Neuron (in vitro differentiated cells): ENCODE results near the gene APOL3.
A peak's percentile ranks its signal among the peaks of the same experiment; 100 is the strongest.
"Not testable (repeated sequence)": the region's sequence is repeated elsewhere in the genome, so short reads cannot be mapped to it uniquely, and the experiment has no call there.

Source experiments
- H2AFZ ChIP-seq: one replicate; pipeline ENCODE4 v1.6.1; 2013; ENCODE audit warnings: low read depth, mild to moderate bottlenecking, inconsistent platforms, low read length, moderate library complexity
- H3K27me3 ChIP-seq: one replicate; pipeline ENCODE4 v1.6.1; 2013; ENCODE audit warnings: low read length; ENCODE audit not compliant: insufficient read depth
- H3K36me3 ChIP-seq: one replicate; pipeline ENCODE4 v1.6.1; 2013; ENCODE audit warnings: low read length; ENCODE audit not compliant: insufficient read depth
- H3K4me1 ChIP-seq: one replicate; pipeline ENCODE4 v1.6.1; 2013; ENCODE audit warnings: low read length; ENCODE audit not compliant: insufficient read depth
- H3K4me3 ChIP-seq: 2 replicates; pipeline ENCODE4 v1.5.1; 2013; ENCODE audit warnings: mild to moderate bottlenecking, low read length, moderate library complexity
- H3K9me3 ChIP-seq: one replicate; pipeline ENCODE4 v1.6.1; 2013; ENCODE audit warnings: low read length

Gene APOL3

GRCh38 chr22:36134182-36134581, 26.4 kb downstream of the APOL3 start:
- no peaks in the 10 kb centered on the region for H3K4me1 ChIP-seq
- H2AFZ ChIP-seq = no peak overlapping the region
- peaks cover 17% of the 10 kb centered on the region for H3K27me3 ChIP-seq
- no peaks in the 10 kb centered on the region for H3K36me3 ChIP-seq
- H3K9me3 ChIP-seq = no peaks in the 10 kb centered on the region
- no peak overlapping the region for H3K4me3 ChIP-seq

GRCh38 chr22:36131907-36132306, 28.6 kb downstream of the APOL3 start:
- H3K4me3 ChIP-seq = no peak overlapping the region
- no peaks in the 10 kb centered on the region for H3K36me3 ChIP-seq
- H3K9me3 ChIP-seq = no peaks in the 10 kb centered on the region
- H3K4me1 ChIP-seq = no peaks in the 10 kb centered on the region
- peaks cover 17% of the 10 kb centered on the region for H3K27me3 ChIP-seq
- H2AFZ ChIP-seq = no peak overlapping the region

- peaks cover 17% of the 10 kb centered on the region for H3K27me3 ChIP-seq
- no peak overlapping the region for H3K4me3 ChIP-seq
- H3K9me3 ChIP-seq = no peaks in the 10 kb centered on the region
- no peak overlapping the region for H2AFZ ChIP-seq
- no peaks in the 10 kb centered on the region for H3K4me1 ChIP-seq
- H3K36me3 ChIP-seq = no peaks in the 10 kb centered on the region
Measured at GRCh38 chr22:36129486-36130388, 30.8 kb downstream of the APOL3 start.

GRCh38 chr22:36129071-36129470, 31.5 kb downstream of the APOL3 start:
- Histone ChIP-seq H3K4me1 (no peaks in the 10 kb centered on the region), H3K36me3 (no peaks in the 10 kb centered on the region), H3K4me3 (no peak overlapping the region), H2AFZ (no peak overlapping the region), H3K27me3 (peaks cover 16% of the 10 kb centered on the region), H3K9me3 (no peaks in the 10 kb centered on the region)

- Histone ChIP-seq H2AFZ (no peak overlapping the region), H3K27me3 (peaks cover 7% of the 10 kb centered on the region), H3K36me3 (no peaks in the 10 kb centered on the region), H3K4me1 (no peaks in the 10 kb centered on the region), H3K9me3 (no peaks in the 10 kb centered on the region), H3K4me3 (no peak overlapping the region)
Measured at GRCh38 chr22:36125994-36126531, 34.5 kb downstream of the APOL3 start.

- H2AFZ ChIP-seq = no peak overlapping the region
- no peak overlapping the region for H3K4me3 ChIP-seq
- H3K4me1 ChIP-seq = no peaks in the 10 kb centered on the region
- H3K36me3 ChIP-seq = no peaks in the 10 kb centered on the region
- peaks cover 2% of the 10 kb centered on the region for H3K27me3 ChIP-seq
- no peaks in the 10 kb centered on the region for H3K9me3 ChIP-seq
Measured at GRCh38 chr22:36125434-36125833, 35.1 kb downstream of the APOL3 start.

GRCh38 chr22:36124666-36125065, 35.9 kb downstream of the APOL3 start:
- Histone ChIP-seq H3K27me3 (no peaks in the 10 kb centered on the region), H2AFZ (no peak overlapping the region), H3K4me1 (no peaks in the 10 kb centered on the region), H3K9me3 (no peaks in the 10 kb centered on the region), H3K4me3 (no peak overlapping the region), H3K36me3 (no peaks in the 10 kb centered on the region)

- Histone ChIP-seq H2AFZ (peak overlapping the region; percentile 59), H3K4me1 (no peaks in the 10 kb centered on the region), H3K4me3 (no peak overlapping the region), H3K9me3 (no peaks in the 10 kb centered on the region), H3K27me3 (no peaks in the 10 kb centered on the region), H3K36me3 (no peaks in the 10 kb centered on the region)
Measured at GRCh38 chr22:36123673-36124630, 36.6 kb downstream of the APOL3 start.

- H3K9me3 ChIP-seq, H3K4me3 ChIP-seq, H3K4me1 ChIP-seq, H3K27me3 ChIP-seq, H2AFZ ChIP-seq, H3K36me3 ChIP-seq: not testable (repeated sequence)
Measured at GRCh38 chr22:36120621-36121351, 39.8 kb downstream of the APOL3 start.

GRCh38 chr22:36117053-36117554, 43.5 kb downstream of the APOL3 start:
- no peak overlapping the region for H3K4me3 ChIP-seq
- H3K4me1 ChIP-seq = no peaks in the 10 kb centered on the region
- no peak overlapping the region for H2AFZ ChIP-seq
- no peaks in the 10 kb centered on the region for H3K27me3 ChIP-seq
- H3K9me3 ChIP-seq = no peaks in the 10 kb centered on the region
- H3K36me3 ChIP-seq = no peaks in the 10 kb centered on the region

- H2AFZ ChIP-seq = no peak overlapping the region
- H3K9me3 ChIP-seq = no peaks in the 10 kb centered on the region
- no peak overlapping the region for H3K4me3 ChIP-seq
- H3K4me1 ChIP-seq = no peaks in the 10 kb centered on the region
- H3K36me3 ChIP-seq = no peaks in the 10 kb centered on the region
- no peaks in the 10 kb centered on the region for H3K27me3 ChIP-seq
Measured at GRCh38 chr22:36116127-36116526, 44.4 kb downstream of the APOL3 start.

GRCh38 chr22:36113121-36113520, 47.4 kb downstream of the APOL3 start:
- H3K4me1 ChIP-seq = no peaks in the 10 kb centered on the region
- H2AFZ ChIP-seq = no peak overlapping the region
- H3K36me3 ChIP-seq = no peaks in the 10 kb centered on the region
- no peaks in the 10 kb centered on the region for H3K27me3 ChIP-seq
- no peak overlapping the region for H3K4me3 ChIP-seq
- H3K9me3 ChIP-seq = no peaks in the 10 kb centered on the region
